ENCODE measurements around the gene SEMA3A.
"Not testable (repeated sequence)": the region's sequence is repeated elsewhere in the genome, so short reads cannot be mapped to it uniquely, and the experiment has no call there.

The SEMA3A gene

DNA sequence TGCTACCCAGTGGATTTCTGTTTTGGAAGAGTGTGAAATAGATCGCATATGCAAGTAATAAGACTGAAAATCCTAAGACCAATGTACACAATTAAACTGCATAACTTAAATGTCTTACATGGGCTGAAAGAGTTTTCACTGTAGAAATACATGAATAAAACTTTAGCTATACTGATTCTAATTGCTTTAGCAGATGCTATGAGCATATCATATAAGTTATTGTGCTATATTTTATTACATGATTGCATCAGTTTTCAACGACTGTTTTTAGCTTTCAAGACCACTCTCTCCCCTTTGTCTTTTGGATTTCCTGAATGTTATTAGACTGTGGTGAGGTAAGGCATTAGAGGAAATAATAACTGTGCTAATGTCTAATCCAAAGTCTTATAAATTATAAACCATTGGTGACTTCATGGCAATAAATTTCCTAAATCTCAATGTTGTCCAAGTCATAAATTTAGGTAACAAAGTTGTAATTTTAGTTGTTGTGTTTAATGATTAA, 124.5 kb downstream of the SEMA3A start:
- Histone ChIP-seq H3K9ac (ENCODE audit: low read length in 2 of 2) (no peak overlapping the region), H3K36me3 (ENCODE audit: control insufficient read depth in 2 of 2, insufficient read depth in 2 of 2, low read length in 2 of 2) (no peaks in the 10 kb centered on the region), H3K4me1 (ENCODE audit: control insufficient read depth, insufficient read depth, low read length) (no peaks in the 10 kb centered on the region), H3K9me3 (ENCODE audit: control insufficient read depth in 2 of 2, low read length in 2 of 2) (no peaks in the 10 kb centered on the region), H3K4me3 (ENCODE audit: low read length in 2 of 2) (no peak overlapping the region), H3K27ac (ENCODE audit: low read length) (no peak overlapping the region), H3K27me3 (ENCODE audit: control insufficient read depth in 1 of 2, insufficient read depth in 2 of 2, low read length in 2 of 2) (no peaks in the 10 kb centered on the region)

DNA sequence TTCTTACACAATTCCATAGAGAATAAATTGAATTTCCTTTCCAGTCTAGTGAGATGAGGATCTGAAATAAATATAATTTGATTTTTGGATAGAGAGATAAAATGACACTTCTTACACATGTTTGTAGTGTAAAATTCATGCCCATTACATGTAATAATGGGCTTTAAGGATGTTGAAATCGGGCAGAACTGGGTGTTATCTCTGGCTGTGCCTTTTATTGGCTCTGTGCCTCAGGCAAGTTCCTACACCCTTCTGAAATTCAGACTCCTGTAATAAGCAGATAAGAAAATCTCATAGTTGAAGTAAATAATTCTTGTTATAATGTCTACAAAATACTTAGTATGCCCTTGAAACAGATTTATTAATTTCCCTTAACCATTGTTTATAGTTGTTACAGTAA, 125.6 kb downstream of the SEMA3A start:
- no peaks in the 10 kb centered on the region for H3K4me1 ChIP-seq (ENCODE audit: control insufficient read depth, insufficient read depth, low read length)
- no peak overlapping the region for H3K9ac ChIP-seq (ENCODE audit: low read length in 2 of 2)
- no peak overlapping the region for H3K27ac ChIP-seq (ENCODE audit: low read length)
- no peaks in the 10 kb centered on the region for H3K36me3 ChIP-seq (ENCODE audit: control insufficient read depth in 2 of 2, insufficient read depth in 2 of 2, low read length in 2 of 2)
- H3K4me3 ChIP-seq (ENCODE audit: low read length in 2 of 2): no peak overlapping the region
- H3K9me3 ChIP-seq (ENCODE audit: control insufficient read depth in 2 of 2, low read length in 2 of 2): no peaks in the 10 kb centered on the region
- no peaks in the 10 kb centered on the region for H3K27me3 ChIP-seq (ENCODE audit: control insufficient read depth in 1 of 2, insufficient read depth in 2 of 2, low read length in 2 of 2)

DNA sequence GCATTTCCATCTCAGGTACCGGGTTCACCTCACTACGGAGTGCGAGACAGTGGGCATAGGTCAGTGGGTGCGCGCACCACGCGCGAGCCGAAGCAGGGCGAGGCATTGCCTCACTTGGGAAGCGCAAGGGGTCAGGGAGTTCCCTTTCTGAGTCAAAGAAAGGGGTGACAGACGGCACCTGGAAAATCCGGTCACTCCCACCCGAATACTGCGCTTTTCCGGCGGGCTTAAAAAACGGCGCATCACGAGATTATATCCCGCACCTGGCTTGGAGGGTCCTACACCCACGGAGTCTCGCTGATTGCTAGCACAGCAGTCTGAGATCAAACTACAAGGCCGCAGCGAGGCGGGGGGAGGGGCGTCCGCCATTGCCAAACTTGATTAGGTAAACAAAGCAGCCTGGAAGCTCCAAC, 132.1 kb downstream of the SEMA3A start:
- H3K4me3 ChIP-seq (ENCODE audit: low read length in 2 of 2); H3K27me3 ChIP-seq (ENCODE audit: control insufficient read depth in 1 of 2, insufficient read depth in 2 of 2, low read length in 2 of 2); H3K27ac ChIP-seq (ENCODE audit: low read length); H3K4me1 ChIP-seq (ENCODE audit: control insufficient read depth, insufficient read depth, low read length); H3K9me3 ChIP-seq (ENCODE audit: control insufficient read depth in 2 of 2, low read length in 2 of 2); H3K9ac ChIP-seq (ENCODE audit: low read length in 2 of 2); H3K36me3 ChIP-seq (ENCODE audit: control insufficient read depth in 2 of 2, insufficient read depth in 2 of 2, low read length in 2 of 2): not testable (repeated sequence)

GRCh38 chr7:84060760-84061261, 133.8 kb downstream of the SEMA3A start:
- Histone ChIP-seq H3K27me3 (ENCODE audit: control insufficient read depth in 1 of 2, insufficient read depth in 2 of 2, low read length in 2 of 2) (no peaks in the 10 kb centered on the region), H3K36me3 (ENCODE audit: control insufficient read depth in 2 of 2, insufficient read depth in 2 of 2, low read length in 2 of 2) (peaks cover 0 to 3% of the 10 kb centered on the region in 2 donors), H3K9ac (ENCODE audit: low read length in 2 of 2) (no peak overlapping the region), H3K4me1 (ENCODE audit: control insufficient read depth, insufficient read depth, low read length) (no peaks in the 10 kb centered on the region), H3K27ac (ENCODE audit: low read length) (no peak overlapping the region), H3K9me3 (ENCODE audit: control insufficient read depth in 2 of 2, low read length in 2 of 2) (no peaks in the 10 kb centered on the region), H3K4me3 (ENCODE audit: low read length in 2 of 2) (no peak overlapping the region)

- Histone ChIP-seq H3K4me3 (ENCODE audit: low read length in 2 of 2) (no peak overlapping the region), H3K27ac (ENCODE audit: low read length) (no peak overlapping the region), H3K27me3 (ENCODE audit: control insufficient read depth in 1 of 2, insufficient read depth in 2 of 2, low read length in 2 of 2) (no peaks in the 10 kb centered on the region), H3K4me1 (ENCODE audit: control insufficient read depth, insufficient read depth, low read length) (no peaks in the 10 kb centered on the region), H3K9ac (ENCODE audit: low read length in 2 of 2) (no peak overlapping the region), H3K9me3 (ENCODE audit: control insufficient read depth in 2 of 2, low read length in 2 of 2) (no peaks in the 10 kb centered on the region), H3K36me3 (ENCODE audit: control insufficient read depth in 2 of 2, insufficient read depth in 2 of 2, low read length in 2 of 2) (peaks cover 0 to 3% of the 10 kb centered on the region in 2 donors)
Measured at GRCh38 chr7:84060000-84060399, 134.6 kb downstream of the SEMA3A start.

DNA sequence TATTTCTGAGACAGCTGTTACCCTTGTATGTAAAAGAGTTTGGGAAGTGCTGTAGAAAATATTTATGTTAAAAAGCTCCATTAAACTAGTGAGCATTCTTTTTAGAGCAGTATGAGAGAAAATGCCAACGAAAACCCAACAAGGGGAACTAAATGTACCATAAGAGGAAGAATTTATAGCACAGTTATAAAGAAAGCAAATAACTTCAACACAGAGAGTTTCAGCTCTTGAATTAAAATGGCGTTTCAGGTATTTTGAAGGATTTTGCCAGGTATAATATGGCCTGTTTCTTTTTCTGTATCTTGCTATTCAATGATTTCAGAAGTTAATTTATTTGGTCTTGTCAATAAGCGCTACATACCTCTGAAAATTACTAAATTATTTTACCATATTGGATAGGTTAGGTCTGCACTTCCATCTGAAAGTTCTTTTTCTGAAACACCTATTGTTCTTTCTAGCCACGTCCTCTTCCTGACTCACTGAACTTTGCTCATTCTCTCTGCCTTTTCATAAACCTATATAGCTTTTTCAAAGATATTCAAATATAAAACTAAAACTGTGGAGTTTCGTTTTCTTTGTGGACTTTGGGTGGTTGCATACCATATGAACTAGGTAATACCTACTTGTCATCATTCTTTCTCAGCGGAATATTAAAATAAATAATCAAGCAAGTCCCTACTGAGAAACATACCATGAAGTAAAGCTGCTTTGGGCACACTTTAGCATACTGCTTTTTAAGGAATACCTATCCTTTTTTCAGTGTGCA, 136.1 kb downstream of the SEMA3A start:
- Histone ChIP-seq H3K27ac (ENCODE audit: low read length) (no peak overlapping the region), H3K9me3 (ENCODE audit: control insufficient read depth in 2 of 2, low read length in 2 of 2) (no peaks in the 10 kb centered on the region), H3K9ac (ENCODE audit: low read length in 2 of 2) (no peak overlapping the region), H3K4me3 (ENCODE audit: low read length in 2 of 2) (no peak overlapping the region), H3K27me3 (ENCODE audit: control insufficient read depth in 1 of 2, insufficient read depth in 2 of 2, low read length in 2 of 2) (no peaks in the 10 kb centered on the region), H3K36me3 (ENCODE audit: control insufficient read depth in 2 of 2, insufficient read depth in 2 of 2, low read length in 2 of 2) (peaks cover 0 to 3% of the 10 kb centered on the region in 2 donors), H3K4me1 (ENCODE audit: control insufficient read depth, insufficient read depth, low read length) (no peaks in the 10 kb centered on the region)

DNA sequence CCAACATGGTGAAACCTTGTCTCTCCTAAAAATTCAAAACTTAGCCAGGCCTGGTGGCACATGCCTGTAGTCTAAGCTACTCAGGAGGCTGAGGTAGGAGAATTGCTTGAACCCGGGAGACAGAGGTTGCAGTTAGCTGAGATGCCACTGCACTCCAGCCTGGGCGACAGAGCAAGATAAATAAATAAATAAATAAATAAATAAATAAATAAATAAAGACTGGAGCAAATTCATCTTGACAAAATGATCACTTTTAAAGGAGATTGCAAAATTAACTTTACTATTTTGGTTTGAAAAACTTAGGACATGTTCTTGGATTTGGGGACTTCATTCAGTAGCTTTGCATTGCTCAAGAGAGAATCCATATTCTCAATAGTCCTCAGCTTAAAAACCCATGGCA, 137.0 kb downstream of the SEMA3A start:
- Histone ChIP-seq H3K27me3 (ENCODE audit: control insufficient read depth in 1 of 2, insufficient read depth in 2 of 2, low read length in 2 of 2) (no peaks in the 10 kb centered on the region), H3K4me1 (ENCODE audit: control insufficient read depth, insufficient read depth, low read length) (no peaks in the 10 kb centered on the region), H3K9me3 (ENCODE audit: control insufficient read depth in 2 of 2, low read length in 2 of 2) (no peaks in the 10 kb centered on the region), H3K9ac (ENCODE audit: low read length in 2 of 2) (no peak overlapping the region), H3K4me3 (ENCODE audit: low read length in 2 of 2) (no peak overlapping the region), H3K27ac (ENCODE audit: low read length) (no peak overlapping the region), H3K36me3 (ENCODE audit: control insufficient read depth in 2 of 2, insufficient read depth in 2 of 2, low read length in 2 of 2) (peaks cover 0 to 3% of the 10 kb centered on the region in 2 donors)

DNA sequence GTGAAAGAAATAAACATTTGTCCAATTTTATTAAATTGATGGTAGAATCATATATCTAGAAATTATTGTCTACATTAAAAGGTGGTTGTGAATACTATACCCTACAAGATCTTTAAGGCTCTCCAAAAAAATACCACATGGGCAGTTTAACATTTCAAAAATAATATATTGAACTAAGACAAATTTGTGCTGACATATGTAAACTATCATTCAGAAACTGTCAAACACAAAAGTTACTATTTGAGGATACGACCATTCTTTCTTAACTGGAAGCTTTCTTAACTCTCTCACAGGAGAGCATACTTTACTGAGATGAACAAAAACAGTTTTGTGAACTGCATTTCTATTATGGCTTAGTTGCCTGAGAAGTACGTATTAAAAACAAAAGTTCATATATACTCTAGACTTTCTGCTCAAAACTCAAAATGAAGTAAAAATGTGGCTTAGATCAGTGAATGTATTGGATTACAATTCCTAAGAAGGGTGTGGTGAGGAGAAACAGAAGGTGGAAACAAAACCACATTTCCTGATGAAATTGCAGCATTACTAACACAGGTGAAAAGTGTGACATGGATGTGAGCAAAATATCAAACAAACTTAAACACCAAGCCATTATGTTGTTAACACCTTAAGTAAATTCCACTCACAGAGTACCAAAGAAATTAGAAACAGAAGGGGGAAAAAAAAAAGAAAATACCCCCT, 138.5 kb downstream of the SEMA3A start:
- no peak overlapping the region for H3K9ac ChIP-seq (ENCODE audit: low read length in 2 of 2)
- H3K27ac ChIP-seq (ENCODE audit: low read length): no peak overlapping the region
- H3K4me1 ChIP-seq (ENCODE audit: control insufficient read depth, insufficient read depth, low read length): no peaks in the 10 kb centered on the region
- no peaks in the 10 kb centered on the region for H3K27me3 ChIP-seq (ENCODE audit: control insufficient read depth in 1 of 2, insufficient read depth in 2 of 2, low read length in 2 of 2)
- H3K4me3 ChIP-seq (ENCODE audit: low read length in 2 of 2): no peak overlapping the region
- H3K9me3 ChIP-seq (ENCODE audit: control insufficient read depth in 2 of 2, low read length in 2 of 2): no peaks in the 10 kb centered on the region
- peaks cover 0 to 3% of the 10 kb centered on the region in 2 donors for H3K36me3 ChIP-seq (ENCODE audit: control insufficient read depth in 2 of 2, insufficient read depth in 2 of 2, low read length in 2 of 2)

DNA sequence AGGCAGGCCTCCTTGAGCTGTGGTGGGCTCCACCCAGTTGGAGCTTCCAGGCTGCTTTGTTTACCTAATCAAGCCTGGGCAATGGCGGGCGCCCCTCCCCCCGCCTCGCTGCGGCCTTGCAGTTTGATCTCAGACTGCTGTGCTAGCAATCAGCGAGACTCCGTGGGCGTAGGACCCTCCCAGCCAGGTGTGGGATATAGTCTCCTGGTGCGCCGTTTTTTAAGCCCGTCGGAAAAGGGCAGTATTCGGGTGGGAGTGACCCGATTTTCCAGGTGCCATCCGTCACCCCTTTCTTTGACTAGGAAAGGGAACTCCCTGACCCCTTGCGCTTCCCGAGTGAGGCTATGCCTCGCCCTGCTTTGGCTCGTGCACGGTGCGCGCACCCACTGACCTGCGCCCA, 139.4 kb downstream of the SEMA3A start:
- not testable (repeated sequence) for H3K4me1 ChIP-seq (ENCODE audit: control insufficient read depth, insufficient read depth, low read length); H3K27me3 ChIP-seq (ENCODE audit: control insufficient read depth in 1 of 2, insufficient read depth in 2 of 2, low read length in 2 of 2); H3K27ac ChIP-seq (ENCODE audit: low read length); H3K9me3 ChIP-seq (ENCODE audit: control insufficient read depth in 2 of 2, low read length in 2 of 2); H3K4me3 ChIP-seq (ENCODE audit: low read length in 2 of 2); H3K9ac ChIP-seq (ENCODE audit: low read length in 2 of 2); H3K36me3 ChIP-seq (ENCODE audit: control insufficient read depth in 2 of 2, insufficient read depth in 2 of 2, low read length in 2 of 2)

DNA sequence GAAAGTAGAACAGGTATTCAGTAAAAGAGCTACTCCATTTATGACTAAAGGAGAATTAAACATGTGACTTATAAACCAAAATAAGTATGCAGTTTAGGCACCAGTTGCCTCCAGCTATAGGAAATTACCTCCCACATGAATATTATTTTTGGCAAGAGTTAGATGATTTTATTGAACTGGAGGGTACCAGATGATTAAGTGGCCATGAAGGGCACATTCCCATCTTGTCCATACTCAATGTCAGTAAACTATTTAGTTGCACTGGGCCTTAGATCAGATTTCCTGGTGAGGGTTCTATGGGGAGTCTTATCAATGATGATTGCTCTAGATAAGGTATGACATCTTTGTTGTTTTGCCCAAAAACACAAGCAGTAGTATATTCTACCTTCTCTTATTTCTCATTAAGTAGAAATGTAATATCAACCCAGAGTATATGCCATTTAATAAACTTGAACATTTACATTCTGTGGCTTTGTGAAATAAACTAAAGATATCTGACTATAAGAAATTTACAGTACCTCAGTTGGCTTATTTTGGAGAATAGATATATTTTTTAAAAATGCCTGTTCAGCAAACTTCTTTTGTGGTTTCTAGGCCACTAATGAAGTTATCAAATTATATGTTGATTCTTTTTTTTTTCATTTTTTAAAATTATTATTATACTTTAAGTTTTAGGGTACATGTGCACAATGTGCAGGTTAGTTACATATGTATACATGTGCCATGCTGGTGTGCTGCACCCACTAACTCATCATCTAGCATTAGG, 145.3 kb downstream of the SEMA3A start:
- no peak overlapping the region for H3K27ac ChIP-seq (ENCODE audit: low read length)
- no peak overlapping the region for H3K4me3 ChIP-seq (ENCODE audit: low read length in 2 of 2)
- H3K36me3 ChIP-seq (ENCODE audit: control insufficient read depth in 2 of 2, insufficient read depth in 2 of 2, low read length in 2 of 2): peaks cover 0 to 4% of the 10 kb centered on the region in 2 donors
- no peaks in the 10 kb centered on the region for H3K9me3 ChIP-seq (ENCODE audit: control insufficient read depth in 2 of 2, low read length in 2 of 2)
- no peaks in the 10 kb centered on the region for H3K4me1 ChIP-seq (ENCODE audit: control insufficient read depth, insufficient read depth, low read length)
- H3K9ac ChIP-seq (ENCODE audit: low read length in 2 of 2): no peak overlapping the region
- H3K27me3 ChIP-seq (ENCODE audit: control insufficient read depth in 1 of 2, insufficient read depth in 2 of 2, low read length in 2 of 2): no peaks in the 10 kb centered on the region

All from stomach smooth muscle (tissue), 2 donors.